Mammary epithelial cell (primary cell): Measurements from ENCODE around the gene NID1.

Experiments
- CTCF ChIP-seq, 2 donors: IDR thresholded peaks in 1 of 2; conservative IDR thresholded peaks in 1 of 2; 2 replicates each; pipeline ENCODE4 v1.5.1; 2011 to 2012; ENCODE audit warnings: inconsistent platforms in 2 of 2, low read length in 2 of 2, mild to moderate bottlenecking in 2 of 2, control low read depth in 1 of 2, low read depth in 1 of 2; ENCODE audit not compliant: insufficient read depth in 1 of 2; ENCODE audit errors: extremely low read depth in 1 of 2
- EZH2 ChIP-seq: IDR thresholded peaks from 2 replicates; pipeline ENCODE4 v1.6.1; 2012; ENCODE audit warnings: low read length, inconsistent platforms, borderline replicate concordance

GRCh38 chr1:236027104-236027503 lies 37.8 kb downstream of the NID1 start:
- no peak for TF ChIP-seq CTCF (conservative IDR thresholded peaks at IDR 0.05 in 1 of 2, IDR thresholded peaks at IDR 0.05 in 1 of 2; ENCODE audit: extremely low read depth in 1 of 2, insufficient read depth in 1 of 2, low read depth in 1 of 2, low read length in 2 of 2)
- TF ChIP-seq EZH2, result no peak
